Kasumi-1 (cell line): ENCODE data around the gene TMEM106C.

ENCODE experiments used
- DNase-seq, 2 experiments: peaks; one replicate each; lab custom pipeline; 2025; lab: John Stamatoyannopoulos, UW

Gene TMEM106C

GRCh38 chr12:47995981-47996401 lies 32.6 kb downstream of the TMEM106C start:
- DNase-seq, result no peak

DNA sequence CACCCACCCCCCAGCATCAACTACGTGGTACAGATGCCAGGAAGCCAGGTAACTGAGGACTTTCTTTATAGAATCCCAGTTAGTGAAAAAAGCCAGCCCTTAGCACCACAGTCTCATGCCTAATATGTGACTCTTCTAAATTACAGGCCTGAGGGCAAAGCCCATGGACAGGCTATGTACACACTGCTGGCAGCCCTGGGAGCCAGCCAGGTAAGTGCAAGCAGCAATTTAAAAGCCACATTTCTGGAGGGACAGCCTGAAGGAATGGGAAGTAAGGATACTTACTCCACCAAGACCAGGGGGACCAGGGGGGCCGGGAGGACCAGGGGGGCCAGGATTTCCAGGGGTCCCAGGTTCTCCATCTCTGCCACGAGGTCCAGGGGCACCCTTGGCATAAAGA lies 33.9 kb downstream of the TMEM106C start:
- DNase-seq, result no peak

- no peak for DNase-seq
Measured at GRCh38 chr12:47999816-48000215, 36.4 kb downstream of the TMEM106C start.

DNA sequence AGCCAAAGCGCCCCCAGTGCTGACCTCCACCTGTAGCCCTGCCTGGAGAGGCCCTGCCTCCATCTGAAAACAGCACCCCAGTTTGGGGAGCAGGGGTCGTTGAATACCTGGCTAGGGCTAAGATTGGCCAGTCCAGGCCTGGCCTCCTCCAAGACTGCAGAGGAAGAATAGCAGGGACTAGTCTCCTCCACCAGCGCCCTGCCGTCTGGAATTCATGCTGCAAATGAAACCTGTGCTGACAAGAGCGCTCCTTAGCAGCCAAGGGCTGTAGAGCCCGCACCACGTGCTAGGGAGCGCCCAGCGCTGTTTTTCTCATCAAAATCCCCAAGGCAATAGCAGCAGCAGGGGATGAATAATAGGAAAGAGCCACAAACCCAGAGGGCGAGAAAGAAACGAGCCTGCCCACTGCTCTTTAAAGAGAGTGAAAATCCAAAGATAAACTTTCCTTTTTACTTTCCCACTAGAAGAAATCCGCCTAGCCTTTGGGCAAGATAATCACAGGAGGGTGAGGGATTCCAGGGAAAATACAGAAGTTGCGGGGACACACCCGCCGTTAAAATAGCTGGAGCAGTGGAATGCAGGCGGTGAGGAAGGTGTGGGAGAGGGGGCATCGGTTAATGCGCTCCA lies 37.6 kb downstream of the TMEM106C start:
- DNase-seq, result no peak

DNA sequence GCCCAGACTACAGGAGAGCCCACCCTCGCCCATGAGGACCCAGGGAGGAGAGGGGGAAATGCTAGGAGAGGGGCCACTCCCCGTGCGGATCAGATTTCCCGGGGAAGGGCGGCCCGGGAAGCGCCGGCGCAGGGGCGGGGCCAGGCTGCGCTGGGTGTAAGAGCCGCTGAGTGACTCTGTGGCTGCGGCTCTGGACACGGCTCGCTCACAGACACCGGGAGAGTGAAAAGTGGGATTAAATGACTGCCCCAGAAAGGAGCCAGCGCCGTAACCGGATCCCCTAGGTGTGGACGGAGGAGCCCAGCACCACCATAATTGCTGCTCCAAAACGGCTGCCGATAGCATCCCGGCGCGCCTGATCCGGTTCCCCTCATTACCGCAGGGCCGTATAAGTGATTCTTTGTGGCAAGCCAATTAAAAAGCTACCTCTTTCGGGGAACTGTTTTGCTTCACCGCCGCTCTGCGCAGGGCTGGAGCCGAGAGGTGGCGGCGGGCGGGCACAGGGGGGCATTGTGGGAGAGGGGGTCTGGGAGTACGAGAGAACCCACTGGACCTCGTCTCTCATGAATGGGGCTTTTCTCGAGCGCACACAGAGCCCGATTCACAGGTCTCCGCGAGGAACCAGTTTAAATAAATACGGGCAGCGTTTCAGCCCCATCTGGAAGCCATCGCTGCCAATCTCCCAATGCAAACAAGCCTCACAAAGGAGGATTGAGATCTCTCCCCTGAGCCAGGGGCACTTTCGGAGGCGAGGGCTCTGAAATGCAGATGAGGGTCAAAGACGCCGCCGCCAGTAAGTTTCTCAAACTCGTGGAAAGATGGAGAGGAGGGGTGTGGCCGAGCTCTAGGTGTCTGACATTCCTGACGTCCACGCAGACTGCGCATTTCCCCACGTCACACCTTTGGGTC lies 38.4 kb downstream of the TMEM106C start:
- peak in 1 of 2 experiments; percentile 18 for DNase-seq

DNA sequence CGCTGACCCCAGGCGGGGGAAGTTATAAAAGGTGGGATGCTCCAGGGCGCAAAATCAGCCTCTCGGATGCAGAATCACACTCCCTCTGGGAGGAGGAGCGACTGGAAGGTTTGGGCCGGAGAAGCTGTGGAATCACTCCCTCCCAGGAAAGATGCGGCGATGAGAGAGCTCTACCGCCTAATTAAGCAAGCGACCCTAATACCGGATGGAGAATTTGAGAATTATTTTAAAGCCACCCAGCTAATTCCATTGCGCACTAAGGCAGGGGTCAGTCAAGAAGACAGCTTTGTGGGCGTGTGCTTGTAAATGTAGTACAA lies 39.0 kb downstream of the TMEM106C start:
- DNase-seq, result no peak

DNA sequence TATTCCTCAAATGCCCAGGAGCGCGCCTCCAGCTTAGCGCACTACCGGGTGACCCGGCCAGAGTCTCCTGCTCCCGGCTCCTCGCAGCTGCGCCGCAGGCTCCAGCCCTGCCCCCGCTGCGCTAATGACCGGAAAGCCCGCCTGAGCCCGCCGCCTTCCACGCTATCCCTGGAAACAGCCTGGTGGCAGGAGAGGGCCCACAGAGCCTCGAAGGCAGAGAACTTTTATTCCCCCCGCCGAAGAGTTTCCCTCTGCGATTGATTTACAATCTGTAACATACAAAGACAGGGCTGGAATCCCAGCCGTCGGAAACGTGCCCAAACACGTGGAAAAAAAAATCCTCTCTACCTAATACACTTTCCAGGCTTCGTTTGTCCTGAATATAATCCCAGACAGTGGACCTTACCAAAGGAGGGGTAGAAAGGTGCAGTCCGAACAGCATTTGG lies 39.4 kb downstream of the TMEM106C start:
- DNase-seq, result no peak

DNA sequence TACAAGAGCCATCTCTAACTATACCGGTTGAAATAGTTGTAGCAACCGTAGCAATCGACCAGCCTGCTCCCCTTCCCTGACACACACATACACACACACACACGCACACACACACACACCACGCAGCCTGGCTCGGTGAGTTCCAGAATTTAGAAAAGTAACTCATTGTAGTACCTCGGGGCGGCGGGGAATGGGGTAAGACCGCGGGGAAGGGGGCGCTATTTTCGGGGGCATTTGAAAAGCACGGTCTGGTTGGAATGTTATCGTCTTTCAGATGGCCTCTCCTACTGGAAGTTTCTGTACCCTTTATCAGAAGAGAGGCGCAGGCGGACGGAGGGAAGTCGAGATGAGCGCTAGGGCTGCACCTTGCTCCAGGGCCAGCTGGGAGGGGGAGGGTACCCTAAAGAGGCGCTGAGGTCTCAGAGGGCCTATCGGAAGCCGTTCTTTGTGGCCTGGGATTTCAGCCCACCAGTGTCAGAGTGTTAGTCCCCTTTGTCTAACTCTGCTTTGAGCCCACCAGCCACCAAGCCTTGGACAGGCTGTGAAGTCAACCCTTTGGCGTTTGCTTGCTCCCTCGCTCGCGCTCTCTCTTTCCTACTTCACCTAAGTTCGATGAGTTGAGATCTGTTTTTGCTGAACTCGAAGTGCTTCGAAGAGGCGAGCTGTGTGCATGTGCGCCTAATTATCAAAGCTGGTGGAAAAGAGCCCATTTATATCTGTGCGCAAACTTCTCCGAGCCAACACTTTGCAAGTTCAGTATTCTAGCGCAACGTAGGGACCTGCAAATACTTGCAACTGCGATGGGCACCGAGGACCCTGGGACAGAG lies 40.0 kb downstream of the TMEM106C start:
- DNase-seq, result no peak

DNA sequence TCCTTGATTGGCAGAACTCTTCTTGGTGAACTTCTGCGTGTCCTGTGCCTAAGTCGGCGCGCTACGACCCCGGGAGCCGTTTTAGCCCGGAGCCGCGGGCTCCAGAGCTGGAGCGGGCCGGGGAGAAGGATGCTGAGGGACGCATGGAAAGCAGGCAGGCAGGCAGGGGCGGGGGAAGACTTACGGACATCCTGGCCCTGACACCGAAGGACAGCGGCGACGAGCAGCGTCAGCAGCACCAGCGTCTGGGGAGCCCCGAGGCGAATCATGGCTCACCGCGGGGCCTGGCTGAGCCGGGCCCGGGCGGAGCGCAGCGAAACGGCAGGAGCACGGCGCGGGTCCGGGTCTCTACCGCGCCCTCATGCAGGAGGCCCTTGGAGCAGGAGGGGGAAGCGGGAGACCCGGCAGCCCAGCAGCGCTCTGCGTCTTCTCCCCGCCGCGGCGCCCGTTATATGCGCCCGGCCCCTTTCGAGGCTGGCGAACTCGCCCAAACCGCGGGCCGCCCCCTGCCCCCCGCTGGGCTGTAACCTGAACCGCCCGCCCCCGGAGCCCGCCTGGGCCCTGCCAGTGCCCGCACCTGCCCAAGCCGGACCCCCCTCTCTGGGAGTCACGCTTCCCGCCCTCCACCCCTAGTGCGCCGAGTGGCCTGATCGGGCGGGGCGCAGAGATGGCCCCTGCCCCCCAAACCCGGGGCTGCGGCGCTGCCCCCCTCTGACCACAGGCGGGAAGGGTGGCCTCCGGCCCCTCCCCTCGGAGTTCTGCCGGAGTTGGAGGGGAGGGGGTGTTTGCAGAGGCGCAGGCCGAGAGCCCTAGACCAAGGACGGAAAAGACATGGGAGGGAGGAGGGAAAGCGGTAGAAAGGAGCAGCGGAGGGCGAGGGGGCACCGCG lies 40.9 kb downstream of the TMEM106C start, which contains the start of gene COL2A1:
COL2A1 (minus strand) TSS at position 424 of the 889 bp plus-strand sequence; CDS start at position 269, 155 bp downstream.
- DNase-seq, result peak; percentile 16 to 19

DNA sequence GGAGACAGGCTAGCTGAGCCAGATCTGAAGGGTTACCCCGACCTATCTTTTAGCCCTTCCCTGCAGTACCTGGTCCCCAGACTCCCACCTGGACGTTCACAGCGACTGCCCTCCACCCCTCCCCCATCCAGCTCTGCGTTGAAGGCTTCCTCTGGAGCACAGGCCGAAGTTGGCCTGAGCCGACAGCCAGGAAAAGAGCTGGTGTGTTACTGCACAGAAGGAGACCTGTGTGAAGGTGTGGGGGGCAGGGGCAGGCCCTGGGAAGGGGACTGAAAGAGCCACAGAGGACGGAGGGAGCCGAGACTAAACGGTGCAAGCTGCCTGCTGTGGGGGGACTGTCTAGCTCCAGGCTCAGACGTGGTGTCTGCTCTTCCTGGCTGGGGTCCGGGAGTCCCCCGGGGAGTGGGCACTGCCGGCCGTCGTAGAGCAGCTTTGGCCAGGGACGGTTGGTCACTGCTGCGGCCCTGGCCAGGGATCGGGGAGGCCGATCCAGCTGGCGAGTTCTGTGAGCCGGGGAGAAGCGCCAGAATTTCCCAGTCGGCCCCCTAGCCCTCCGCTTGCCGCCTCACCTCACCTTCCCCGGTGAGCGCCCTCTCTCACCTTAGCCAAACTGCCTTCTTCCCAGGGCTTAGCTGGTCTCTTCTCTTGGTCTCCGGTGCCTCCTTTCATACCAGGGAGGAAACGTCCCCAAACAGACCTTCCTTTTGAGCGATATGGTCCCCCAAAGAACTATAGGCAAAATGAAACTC lies 41.8 kb downstream of the TMEM106C start:
- no peak for DNase-seq

- DNase-seq, result no peak
Measured at GRCh38 chr12:48005750-48006021, 42.3 kb downstream of the TMEM106C start.

- no peak for DNase-seq
Measured at GRCh38 chr12:48007206-48007605, 43.8 kb downstream of the TMEM106C start.

DNA sequence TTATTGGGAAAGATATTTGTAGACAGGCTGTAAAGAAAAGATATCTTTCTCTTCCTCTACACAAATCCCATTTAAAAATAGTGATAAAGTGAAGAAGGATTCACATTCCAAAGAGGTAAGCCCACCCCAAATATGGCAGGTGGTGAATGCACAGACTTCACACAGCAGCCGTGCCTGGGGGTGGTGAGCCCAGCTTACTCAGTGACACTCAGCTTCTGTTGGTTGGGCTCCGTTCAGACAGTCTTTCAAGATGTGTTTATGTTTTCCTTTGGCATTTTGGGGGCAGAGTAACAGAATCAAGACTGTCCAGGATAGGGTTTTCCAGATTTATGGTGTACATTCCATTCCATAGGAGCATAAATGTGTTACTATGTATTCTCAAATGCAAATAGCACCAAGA lies 45.0 kb downstream of the TMEM106C start:
- DNase-seq, result no peak

- DNase-seq, result no peak
Measured at GRCh38 chr12:48008950-48009349, 45.6 kb downstream of the TMEM106C start.

DNA sequence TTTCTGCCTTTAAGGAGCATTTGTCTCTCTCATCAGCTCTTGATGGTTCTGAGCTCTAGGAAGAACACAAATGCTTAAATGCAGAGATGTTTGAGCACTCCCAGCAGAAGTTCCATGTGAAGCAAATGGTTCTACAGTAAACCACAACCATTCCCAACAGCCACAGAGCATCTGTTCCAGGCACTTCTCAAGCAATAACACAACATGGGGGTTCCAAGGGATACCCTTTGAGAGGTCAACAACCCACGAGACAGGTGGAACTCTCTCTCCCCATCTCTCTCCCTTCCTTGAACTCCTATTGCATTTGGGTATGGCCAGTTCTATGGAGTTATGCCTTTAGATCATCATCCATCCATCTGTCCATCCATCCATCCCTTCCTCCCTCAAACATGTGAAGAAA lies 46.1 kb downstream of the TMEM106C start:
- DNase-seq, result no peak

DNA sequence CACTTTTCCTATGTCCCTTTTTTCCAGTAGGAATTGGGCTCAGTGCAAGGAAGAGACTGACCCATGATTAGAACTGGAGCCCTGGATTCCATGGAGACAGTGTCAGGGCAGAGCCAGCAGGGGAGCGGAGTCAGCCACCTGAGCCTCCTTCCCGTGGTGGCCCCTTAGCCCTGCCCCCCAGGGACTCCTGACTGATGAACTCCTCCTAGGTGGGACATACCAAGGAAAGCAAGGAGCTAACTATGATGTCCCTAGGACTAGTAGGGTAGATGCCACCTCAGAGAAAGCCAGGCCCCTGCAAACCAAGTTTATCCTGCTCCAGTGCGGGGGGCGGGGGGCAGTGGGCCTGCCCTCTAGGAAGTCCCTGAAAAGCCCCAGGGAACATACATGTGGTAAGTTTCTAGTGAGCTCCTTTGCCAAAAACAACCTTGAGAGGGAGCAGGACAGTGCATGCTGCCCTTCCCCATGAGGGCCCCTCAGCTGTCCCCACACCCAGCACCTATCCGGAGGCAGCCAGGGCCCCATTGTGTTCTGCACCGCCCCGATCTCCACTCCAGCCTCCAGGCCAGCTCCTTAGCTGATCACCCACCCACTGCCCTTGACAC lies 47.1 kb downstream of the TMEM106C start:
- DNase-seq, result no peak

DNA sequence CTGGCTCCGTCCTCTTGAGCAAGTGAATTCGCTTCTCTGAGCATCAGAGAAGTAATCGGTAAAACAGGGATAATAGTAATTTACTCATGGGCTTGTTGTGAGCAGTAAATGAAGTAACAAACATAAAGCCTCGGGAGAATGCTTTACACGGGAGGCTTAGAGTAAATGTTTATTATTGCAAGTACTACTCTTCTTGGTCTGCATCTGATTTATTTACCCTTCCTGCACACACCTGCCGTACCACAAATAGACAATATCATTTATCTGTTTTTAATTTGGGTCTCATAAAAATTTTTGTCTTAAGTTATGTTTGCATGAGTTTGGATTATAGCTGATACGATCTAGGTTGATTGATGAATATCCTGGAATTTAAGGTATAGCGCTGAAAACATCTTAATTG lies 48.7 kb downstream of the TMEM106C start:
- DNase-seq, result no peak

DNA sequence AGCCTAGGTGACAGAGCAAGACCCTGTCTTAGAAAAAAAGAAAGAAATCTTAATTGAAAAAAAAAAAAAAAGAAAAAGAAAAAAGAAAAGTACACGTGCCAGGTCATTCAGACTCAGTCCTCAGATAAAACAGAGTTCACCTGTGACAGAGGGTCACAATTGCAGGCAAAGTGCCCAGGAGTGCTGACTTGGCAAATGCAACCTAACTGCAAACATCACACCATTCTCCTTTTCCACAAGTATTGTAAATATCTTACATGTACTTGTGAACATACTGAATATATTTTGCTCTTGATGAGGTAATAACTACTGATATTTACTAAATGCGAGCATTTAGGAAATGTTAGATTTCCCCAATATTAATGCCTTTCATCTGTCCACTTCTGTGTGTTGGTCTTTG lies 49.9 kb downstream of the TMEM106C start:
- no peak for DNase-seq

DNA sequence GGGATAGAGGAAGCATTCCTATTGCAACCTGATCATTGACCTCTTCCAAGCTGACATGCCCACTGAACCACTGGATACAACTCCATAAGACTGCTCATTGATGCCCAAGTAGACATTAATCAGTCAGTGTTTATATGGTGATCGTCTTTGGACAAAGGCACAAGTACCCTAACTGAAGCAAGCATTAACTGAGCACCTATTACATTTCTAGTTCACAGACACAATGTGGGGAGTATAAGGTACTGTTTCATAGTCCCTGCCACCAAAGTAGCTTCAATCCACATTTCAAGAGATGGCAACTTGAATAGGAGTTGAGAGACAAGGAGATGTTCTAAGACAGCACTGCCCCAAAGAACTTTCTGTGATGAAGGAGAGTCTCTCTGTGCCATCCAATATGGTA lies 51.7 kb downstream of the TMEM106C start:
- no peak for DNase-seq

DNA sequence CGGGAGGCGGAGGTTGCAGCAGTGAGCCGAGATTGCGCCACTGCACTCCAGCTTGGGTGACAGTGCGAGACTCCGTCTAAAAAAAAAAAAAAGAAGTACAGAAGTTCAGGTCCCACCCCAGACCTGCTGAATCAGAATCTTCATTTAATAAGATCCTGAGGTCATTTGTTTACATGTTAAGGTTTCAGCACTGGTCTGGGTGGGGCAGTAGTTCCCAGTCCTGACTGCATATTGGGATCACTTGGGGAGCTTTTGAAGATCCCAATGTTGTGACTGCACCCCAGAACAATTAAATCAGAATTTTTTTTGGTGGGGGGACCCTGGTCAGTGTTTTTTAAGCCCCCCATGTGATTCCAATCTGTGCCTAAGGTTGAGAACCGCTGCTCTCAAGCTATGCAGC lies 52.6 kb downstream of the TMEM106C start:
- no peak for DNase-seq
